Osteocyte (in vitro differentiated cells): Measurements from ENCODE around the gene HMCN1. TPM values are rescaled to one million over a fixed set of nuclear protein-coding genes. Genes with fewer than 3 reads are reported as not detected.
"Not testable (repeated sequence)": the region's sequence is repeated elsewhere in the genome, so short reads cannot be mapped to it uniquely, and the experiment has no call there.

ENCODE experiments used
- DNase-seq: peaks from one replicate; pipeline ENCODE4 v3.0.0; 2021; ENCODE audit warnings: mixed read lengths; ENCODE audit not compliant: unreplicated experiment; ENCODE audit errors: extremely low spot score
- H3K27ac Mint-ChIP-seq: one replicate; pipeline ENCODE4 v1.8.0; 2021; ENCODE audit warnings: mild to moderate bottlenecking, mixed read lengths; ENCODE audit not compliant: unreplicated experiment
- H3K27me3 Mint-ChIP-seq: one replicate; pipeline ENCODE4 v1.8.0; 2021; ENCODE audit warnings: mixed read lengths; ENCODE audit not compliant: unreplicated experiment
- H3K36me3 Mint-ChIP-seq: one replicate; pipeline ENCODE4 v1.8.0; 2021; ENCODE audit warnings: mixed read lengths; ENCODE audit not compliant: unreplicated experiment
- H3K4me1 Mint-ChIP-seq: one replicate; pipeline ENCODE4 v1.8.0; 2021; ENCODE audit warnings: mixed read lengths; ENCODE audit not compliant: unreplicated experiment
- H3K4me3 Mint-ChIP-seq: one replicate; pipeline ENCODE4 v1.8.0; 2021; ENCODE audit warnings: mild to moderate bottlenecking, moderate library complexity, mixed read lengths; ENCODE audit not compliant: unreplicated experiment
- H3K9me3 Mint-ChIP-seq: one replicate; pipeline ENCODE4 v1.8.0; 2021; ENCODE audit warnings: mixed read lengths; ENCODE audit not compliant: unreplicated experiment
- total RNA-seq: library from RNA; stranded (reverse); gene quantifications from 2 replicates; pipeline ENCODE4 v1.2.1, GENCODE V29; 2021
- TF ChIP-seq, protein P1 (sequence below): fragments of 200-600 bp; sonication (generic); IDR thresholded peaks from 2 replicates; pipeline ENCODE4 v1.5.0; 2021; ENCODE audit warnings: antibody characterized with exemption, mild to moderate bottlenecking, moderate library complexity

HMCN1 gene
- total RNA-seq, 1 donor from 2014 or later, result 91.4 TPM

DNA sequence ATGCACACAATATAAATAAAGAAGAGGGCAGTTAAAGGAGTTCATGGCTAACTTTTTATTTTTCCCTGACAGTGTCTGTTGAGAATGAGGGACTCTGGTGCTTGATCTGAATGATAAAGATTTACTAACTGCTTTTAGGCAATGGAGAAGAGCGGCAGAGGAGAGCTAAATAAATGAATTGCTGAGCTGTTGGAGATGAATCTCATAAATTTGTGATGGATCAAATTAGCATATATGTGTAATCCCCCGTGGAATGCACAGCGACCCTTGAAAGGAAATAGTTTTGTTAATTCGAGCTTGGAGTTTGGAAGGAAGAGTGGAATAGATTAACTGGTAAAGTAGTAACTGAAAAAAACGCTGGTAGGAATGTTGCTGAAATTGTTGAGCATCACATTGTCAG is 40.2 kb downstream of the HMCN1 start:
- Mint-ChIP-seq H3K4me3 (no peak overlapping the region), H3K36me3 (peaks cover 17% of the 10 kb centered on the region), H3K27ac (no peak overlapping the region), H3K27me3 (no peaks in the 10 kb centered on the region), H3K9me3 (peaks cover 12% of the 10 kb centered on the region), H3K4me1 (peaks cover 36% of the 10 kb centered on the region)
- TF ChIP-seq, protein P1, sequence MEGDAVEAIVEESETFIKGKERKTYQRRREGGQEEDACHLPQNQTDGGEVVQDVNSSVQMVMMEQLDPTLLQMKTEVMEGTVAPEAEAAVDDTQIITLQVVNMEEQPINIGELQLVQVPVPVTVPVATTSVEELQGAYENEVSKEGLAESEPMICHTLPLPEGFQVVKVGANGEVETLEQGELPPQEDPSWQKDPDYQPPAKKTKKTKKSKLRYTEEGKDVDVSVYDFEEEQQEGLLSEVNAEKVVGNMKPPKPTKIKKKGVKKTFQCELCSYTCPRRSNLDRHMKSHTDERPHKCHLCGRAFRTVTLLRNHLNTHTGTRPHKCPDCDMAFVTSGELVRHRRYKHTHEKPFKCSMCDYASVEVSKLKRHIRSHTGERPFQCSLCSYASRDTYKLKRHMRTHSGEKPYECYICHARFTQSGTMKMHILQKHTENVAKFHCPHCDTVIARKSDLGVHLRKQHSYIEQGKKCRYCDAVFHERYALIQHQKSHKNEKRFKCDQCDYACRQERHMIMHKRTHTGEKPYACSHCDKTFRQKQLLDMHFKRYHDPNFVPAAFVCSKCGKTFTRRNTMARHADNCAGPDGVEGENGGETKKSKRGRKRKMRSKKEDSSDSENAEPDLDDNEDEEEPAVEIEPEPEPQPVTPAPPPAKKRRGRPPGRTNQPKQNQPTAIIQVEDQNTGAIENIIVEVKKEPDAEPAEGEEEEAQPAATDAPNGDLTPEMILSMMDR, result no peak
- DNase-seq, result no peak

DNA sequence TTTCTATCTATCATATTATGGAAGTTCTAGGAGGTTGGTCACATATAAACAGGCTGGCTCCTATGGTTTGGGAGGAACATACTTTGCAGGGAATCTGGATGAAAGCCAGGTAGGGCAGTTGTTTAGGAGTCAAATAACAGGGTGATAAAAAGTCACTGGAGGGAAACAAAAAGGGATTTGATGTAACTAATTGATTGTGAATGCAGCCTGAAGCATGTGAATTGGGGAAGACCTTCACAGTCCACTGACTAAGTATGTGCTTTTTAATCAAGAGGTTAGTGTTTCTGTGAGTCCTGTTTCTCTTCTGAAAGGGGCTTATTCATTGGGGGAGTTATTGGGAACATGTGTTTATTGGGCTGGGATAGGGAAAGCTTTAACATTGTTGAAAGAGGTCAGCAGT is 41.3 kb downstream of the HMCN1 start:
- no peaks in the 10 kb centered on the region for H3K27me3 Mint-ChIP-seq
- no peak overlapping the region for H3K4me3 Mint-ChIP-seq
- DNase-seq, result no peak
- peaks cover 8% of the 10 kb centered on the region for H3K9me3 Mint-ChIP-seq
- peaks cover 36% of the 10 kb centered on the region for H3K4me1 Mint-ChIP-seq
- peak overlapping the region; percentile 1 for H3K27ac Mint-ChIP-seq
- TF ChIP-seq, protein P1, result no peak
- H3K36me3 Mint-ChIP-seq, result peaks cover 13% of the 10 kb centered on the region

DNA sequence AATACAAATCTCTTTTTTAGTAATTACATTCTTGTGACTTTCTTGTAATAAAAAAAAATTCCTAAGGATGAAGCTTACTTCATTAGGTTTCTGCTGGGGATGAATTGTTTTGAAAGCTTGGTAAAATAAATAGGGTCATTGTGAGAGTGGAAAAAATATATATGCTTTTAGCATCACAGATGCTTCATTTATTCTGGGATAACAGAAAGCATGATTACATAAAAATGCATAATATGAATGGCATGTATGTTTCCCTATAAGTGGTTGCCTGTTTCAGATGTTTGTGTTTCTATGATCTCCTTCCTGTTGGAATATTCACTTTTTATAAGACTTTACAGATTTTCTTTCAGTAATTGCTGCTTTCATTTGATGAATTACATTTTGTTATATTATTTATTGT is 42.3 kb downstream of the HMCN1 start:
- peaks cover 13% of the 10 kb centered on the region for H3K9me3 Mint-ChIP-seq
- TF ChIP-seq, protein P1, result no peak

DNA sequence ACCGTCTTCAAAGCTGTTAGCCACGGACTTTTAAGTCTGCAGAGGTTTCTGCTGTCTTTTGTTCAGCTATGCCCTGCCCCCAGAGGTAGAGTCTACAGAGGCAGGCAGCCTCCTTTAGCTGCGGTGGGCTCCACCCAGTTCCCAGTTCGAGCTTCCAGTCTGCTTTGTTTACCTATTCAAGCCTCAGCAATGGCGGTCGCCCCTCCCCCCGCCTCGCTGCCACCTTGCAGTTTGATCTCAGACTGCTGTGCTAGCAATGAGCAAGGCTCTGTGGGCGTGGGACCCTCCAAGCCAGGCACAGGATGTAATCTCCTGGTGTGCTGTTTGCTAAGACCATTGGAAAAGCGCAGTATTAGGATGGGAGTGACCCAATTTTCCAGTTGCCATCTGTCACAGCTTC is 49.7 kb downstream of the HMCN1 start:
- not testable (repeated sequence) for DNase-seq, H3K27ac Mint-ChIP-seq, H3K27me3 Mint-ChIP-seq, H3K4me3 Mint-ChIP-seq
- Mint-ChIP-seq H3K4me1 (peaks cover 37% of the 10 kb centered on the region), H3K9me3 (peaks cover 12% of the 10 kb centered on the region), H3K36me3 (peaks cover 16% of the 10 kb centered on the region)

More for the DNA sequence above, 42.3 kb downstream of the HMCN1 start:
- Mint-ChIP-seq H3K27me3 (no peaks in the 10 kb centered on the region), H3K4me1 (peaks cover 36% of the 10 kb centered on the region), H3K36me3 (peaks cover 17% of the 10 kb centered on the region), H3K27ac (peak overlapping the region; percentile 3), H3K4me3 (no peak overlapping the region)
- no peak for DNase-seq

DNA sequence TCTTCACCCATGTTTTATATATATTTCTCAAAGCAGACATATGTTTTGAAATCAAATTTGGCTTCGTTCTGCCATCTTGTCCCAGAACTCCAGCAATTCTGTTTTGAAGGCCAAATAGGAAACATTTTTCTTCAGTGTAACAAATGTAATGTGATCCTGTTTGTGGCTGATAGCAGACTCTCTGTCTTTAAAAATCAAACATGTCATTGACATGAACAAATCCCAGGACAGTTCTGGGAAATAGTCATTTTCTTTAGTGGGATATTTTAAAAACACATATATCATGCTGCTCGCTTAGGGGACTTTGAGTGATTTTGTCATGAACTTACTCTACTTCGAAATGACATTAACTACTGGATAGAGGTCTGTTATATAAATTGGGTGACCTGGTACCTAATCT is 51.4 kb downstream of the HMCN1 start:
- Mint-ChIP-seq H3K27ac (no peak overlapping the region), H3K4me1 (peaks cover 54% of the 10 kb centered on the region)

More for the DNA sequence above, 51.4 kb downstream of the HMCN1 start:
- H3K9me3 Mint-ChIP-seq, result peaks cover 12% of the 10 kb centered on the region
- H3K27me3 Mint-ChIP-seq, result no peaks in the 10 kb centered on the region
- TF ChIP-seq, protein P1, result no peak
- peaks cover 16% of the 10 kb centered on the region for H3K36me3 Mint-ChIP-seq
- H3K4me3 Mint-ChIP-seq, result no peak overlapping the region
- no peak for DNase-seq
